ENCODE data around the gene SRCAP.

Gene SRCAP

DNA sequence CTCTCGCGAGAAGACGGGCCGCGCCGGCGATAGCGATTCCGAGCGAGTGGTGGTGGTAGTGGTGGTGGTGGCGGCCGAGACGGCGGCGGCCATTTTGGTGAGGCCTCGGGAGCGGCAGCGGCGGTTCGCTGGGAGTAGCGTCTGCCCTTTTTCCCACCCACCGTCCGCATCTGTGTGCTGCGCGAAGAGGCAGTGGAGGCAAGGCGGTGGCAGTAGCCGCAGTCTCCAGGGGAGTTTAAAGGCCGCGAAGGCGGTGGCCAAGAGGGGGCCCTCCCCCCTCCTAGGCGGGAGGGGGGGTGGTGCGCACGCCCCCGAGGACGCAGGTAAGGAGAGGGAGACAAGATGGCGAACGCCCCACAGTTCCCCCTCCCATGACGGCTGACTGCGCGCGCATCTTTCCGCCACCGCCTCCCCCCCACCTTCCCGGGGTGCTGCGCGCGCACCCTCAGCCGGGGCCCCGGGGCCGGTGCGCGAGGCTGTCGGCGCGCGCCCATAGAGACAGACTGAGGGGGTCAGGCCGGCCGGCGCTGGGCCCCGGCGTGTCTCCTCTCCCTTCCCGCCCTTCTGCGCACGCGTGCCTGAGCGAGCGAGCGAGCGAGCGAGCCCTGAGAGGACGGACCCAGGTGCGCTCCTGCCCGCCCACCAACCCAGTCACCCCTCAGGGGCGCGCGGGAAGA, 694 bp upstream of the SRCAP start (continued):
- TF ChIP-seq ZNF350 (tag by site-specific recombination; IDR thresholded peaks at IDR 0.05): no peak
- TF ChIP-seq TCF7L2 (IDR thresholded peaks at IDR 0.05; ENCODE audit: borderline replicate concordance, low read depth, low read length): no peak
- peak; percentile 49; the same call in 1 of the 2 replicates for TF ChIP-seq ZNF561 (tag by site-specific recombination; IDR thresholded peaks at IDR 0.05; ENCODE audit: borderline replicate concordance)
- TF ChIP-seq, protein P1, sequence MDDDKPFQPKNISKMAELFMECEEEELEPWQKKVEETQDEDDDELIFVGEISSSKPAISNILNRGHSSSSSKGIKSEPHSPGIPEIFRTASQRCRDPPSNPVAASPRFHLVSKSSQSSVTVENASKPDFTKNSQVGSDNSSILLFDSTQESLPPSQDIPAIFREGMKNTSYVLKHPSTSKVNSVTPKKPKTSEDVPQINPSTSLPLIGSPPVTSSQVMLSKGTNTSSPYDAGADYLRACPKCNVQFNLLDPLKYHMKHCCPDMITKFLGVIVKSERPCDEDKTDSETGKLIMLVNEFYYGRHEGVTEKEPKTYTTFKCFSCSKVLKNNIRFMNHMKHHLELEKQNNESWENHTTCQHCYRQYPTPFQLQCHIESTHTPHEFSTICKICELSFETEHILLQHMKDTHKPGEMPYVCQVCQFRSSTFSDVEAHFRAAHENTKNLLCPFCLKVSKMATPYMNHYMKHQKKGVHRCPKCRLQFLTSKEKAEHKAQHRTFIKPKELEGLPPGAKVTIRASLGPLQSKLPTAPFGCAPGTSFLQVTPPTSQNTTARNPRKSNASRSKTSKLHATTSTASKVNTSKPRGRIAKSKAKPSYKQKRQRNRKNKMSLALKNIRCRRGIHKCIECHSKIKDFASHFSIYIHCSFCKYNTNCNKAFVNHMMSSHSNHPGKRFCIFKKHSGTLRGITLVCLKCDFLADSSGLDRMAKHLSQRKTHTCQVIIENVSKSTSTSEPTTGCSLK (tag by site-specific recombination; IDR thresholded peaks at IDR 0.05): no peak
- TF ChIP-seq HOXC10 (CRISPR knock-in tag; IDR thresholded peaks at IDR 0.05): no peak; the same call in 1 of the 2 replicates
- no peak for TF ChIP-seq ZFP41 (tag by site-specific recombination; IDR thresholded peaks at IDR 0.05; ENCODE audit: borderline replicate concordance)
- TF ChIP-seq ZNF664 (tag by site-specific recombination; IDR thresholded peaks at IDR 0.05): no peak
- TF ChIP-seq ZNF146 (tag by site-specific recombination; IDR thresholded peaks at IDR 0.05): peak; percentile 92
- TF ChIP-seq ZNF10 (tag by site-specific recombination; IDR thresholded peaks at IDR 0.05): peak; percentile 90
- TF ChIP-seq, protein P2, sequence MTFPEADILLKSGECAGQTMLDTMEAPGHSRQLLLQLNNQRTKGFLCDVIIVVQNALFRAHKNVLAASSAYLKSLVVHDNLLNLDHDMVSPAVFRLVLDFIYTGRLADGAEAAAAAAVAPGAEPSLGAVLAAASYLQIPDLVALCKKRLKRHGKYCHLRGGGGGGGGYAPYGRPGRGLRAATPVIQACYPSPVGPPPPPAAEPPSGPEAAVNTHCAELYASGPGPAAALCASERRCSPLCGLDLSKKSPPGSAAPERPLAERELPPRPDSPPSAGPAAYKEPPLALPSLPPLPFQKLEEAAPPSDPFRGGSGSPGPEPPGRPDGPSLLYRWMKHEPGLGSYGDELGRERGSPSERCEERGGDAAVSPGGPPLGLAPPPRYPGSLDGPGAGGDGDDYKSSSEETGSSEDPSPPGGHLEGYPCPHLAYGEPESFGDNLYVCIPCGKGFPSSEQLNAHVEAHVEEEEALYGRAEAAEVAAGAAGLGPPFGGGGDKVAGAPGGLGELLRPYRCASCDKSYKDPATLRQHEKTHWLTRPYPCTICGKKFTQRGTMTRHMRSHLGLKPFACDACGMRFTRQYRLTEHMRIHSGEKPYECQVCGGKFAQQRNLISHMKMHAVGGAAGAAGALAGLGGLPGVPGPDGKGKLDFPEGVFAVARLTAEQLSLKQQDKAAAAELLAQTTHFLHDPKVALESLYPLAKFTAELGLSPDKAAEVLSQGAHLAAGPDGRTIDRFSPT (tag by site-specific recombination; IDR thresholded peaks at IDR 0.05): no peak; the same call in 1 of the 2 replicates
- TF ChIP-seq ZSCAN16 (tag by site-specific recombination; IDR thresholded peaks at IDR 0.05): peak; percentile 66; the same call in 1 of the 2 replicates
- peak; percentile 89 for TF ChIP-seq GLIS1 (tag by site-specific recombination; IDR thresholded peaks at IDR 0.05)
- TF ChIP-seq, protein P3, sequence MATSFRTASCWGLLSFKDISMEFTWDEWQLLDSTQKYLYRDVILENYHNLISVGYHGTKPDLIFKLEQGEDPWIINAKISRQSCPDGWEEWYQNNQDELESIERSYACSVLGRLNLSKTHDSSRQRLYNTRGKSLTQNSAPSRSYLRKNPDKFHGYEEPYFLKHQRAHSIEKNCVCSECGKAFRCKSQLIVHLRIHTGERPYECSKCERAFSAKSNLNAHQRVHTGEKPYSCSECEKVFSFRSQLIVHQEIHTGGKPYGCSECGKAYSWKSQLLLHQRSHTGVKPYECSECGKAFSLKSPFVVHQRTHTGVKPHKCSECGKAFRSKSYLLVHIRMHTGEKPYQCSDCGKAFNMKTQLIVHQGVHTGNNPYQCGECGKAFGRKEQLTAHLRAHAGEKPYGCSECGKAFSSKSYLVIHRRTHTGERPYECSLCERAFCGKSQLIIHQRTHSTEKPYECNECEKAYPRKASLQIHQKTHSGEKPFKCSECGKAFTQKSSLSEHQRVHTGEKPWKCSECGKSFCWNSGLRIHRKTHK (tag by site-specific recombination; IDR thresholded peaks at IDR 0.05): no peak
- TF ChIP-seq, protein P4, sequence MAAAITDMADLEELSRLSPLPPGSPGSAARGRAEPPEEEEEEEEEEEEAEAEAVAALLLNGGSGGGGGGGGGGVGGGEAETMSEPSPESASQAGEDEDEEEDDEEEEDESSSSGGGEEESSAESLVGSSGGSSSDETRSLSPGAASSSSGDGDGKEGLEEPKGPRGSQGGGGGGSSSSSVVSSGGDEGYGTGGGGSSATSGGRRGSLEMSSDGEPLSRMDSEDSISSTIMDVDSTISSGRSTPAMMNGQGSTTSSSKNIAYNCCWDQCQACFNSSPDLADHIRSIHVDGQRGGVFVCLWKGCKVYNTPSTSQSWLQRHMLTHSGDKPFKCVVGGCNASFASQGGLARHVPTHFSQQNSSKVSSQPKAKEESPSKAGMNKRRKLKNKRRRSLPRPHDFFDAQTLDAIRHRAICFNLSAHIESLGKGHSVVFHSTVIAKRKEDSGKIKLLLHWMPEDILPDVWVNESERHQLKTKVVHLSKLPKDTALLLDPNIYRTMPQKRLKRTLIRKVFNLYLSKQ (tag by site-specific recombination; IDR thresholded peaks at IDR 0.05; ENCODE audit: borderline replicate concordance): no peak; the same call in 1 of the 2 replicates
- peak; percentile 83 for TF ChIP-seq WT1 (tag by site-specific recombination; IDR thresholded peaks at IDR 0.05)
- peak; percentile 92 for TF ChIP-seq ZNF76 (tag by site-specific recombination; IDR thresholded peaks at IDR 0.05; ENCODE audit: borderline replicate concordance, low read depth)
- TF ChIP-seq ZNF626 (tag by site-specific recombination; IDR thresholded peaks at IDR 0.05): no peak
- TF ChIP-seq ZNF140 (tag by site-specific recombination; IDR thresholded peaks at IDR 0.05): no peak
- no peak for TF ChIP-seq ZNF701 (tag by site-specific recombination; IDR thresholded peaks at IDR 0.05)
- TF ChIP-seq ZFP37 (tag by site-specific recombination; IDR thresholded peaks at IDR 0.05): no peak
- TF ChIP-seq ZNF175 (tag by site-specific recombination; IDR thresholded peaks at IDR 0.05): no peak
- TF ChIP-seq MEIS1 (CRISPR knock-in tag; IDR thresholded peaks at IDR 0.05; ENCODE audit: borderline replicate concordance): no peak
- TF ChIP-seq, protein P5, sequence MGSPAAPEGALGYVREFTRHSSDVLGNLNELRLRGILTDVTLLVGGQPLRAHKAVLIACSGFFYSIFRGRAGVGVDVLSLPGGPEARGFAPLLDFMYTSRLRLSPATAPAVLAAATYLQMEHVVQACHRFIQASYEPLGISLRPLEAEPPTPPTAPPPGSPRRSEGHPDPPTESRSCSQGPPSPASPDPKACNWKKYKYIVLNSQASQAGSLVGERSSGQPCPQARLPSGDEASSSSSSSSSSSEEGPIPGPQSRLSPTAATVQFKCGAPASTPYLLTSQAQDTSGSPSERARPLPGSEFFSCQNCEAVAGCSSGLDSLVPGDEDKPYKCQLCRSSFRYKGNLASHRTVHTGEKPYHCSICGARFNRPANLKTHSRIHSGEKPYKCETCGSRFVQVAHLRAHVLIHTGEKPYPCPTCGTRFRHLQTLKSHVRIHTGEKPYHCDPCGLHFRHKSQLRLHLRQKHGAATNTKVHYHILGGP (tag by site-specific recombination; IDR thresholded peaks at IDR 0.05): no peak
- TF ChIP-seq ZNF335 (tag by site-specific recombination; conservative IDR thresholded peaks at IDR 0.05): peak; percentile 96
- no peak for TF ChIP-seq ZNF654 (tag by site-specific recombination; IDR thresholded peaks at IDR 0.05; ENCODE audit: low read depth)
- TF ChIP-seq ZNF549 (tag by site-specific recombination; IDR thresholded peaks at IDR 0.05): no peak
- peak; percentile 97 for TF ChIP-seq KLF7 (tag by site-specific recombination; IDR thresholded peaks at IDR 0.05; ENCODE audit: borderline replicate concordance)
- TF ChIP-seq, protein P6, sequence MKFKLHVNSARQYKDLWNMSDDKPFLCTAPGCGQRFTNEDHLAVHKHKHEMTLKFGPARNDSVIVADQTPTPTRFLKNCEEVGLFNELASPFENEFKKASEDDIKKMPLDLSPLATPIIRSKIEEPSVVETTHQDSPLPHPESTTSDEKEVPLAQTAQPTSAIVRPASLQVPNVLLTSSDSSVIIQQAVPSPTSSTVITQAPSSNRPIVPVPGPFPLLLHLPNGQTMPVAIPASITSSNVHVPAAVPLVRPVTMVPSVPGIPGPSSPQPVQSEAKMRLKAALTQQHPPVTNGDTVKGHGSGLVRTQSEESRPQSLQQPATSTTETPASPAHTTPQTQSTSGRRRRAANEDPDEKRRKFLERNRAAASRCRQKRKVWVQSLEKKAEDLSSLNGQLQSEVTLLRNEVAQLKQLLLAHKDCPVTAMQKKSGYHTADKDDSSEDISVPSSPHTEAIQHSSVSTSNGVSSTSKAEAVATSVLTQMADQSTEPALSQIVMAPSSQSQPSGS (tag by site-specific recombination; IDR thresholded peaks at IDR 0.05; ENCODE audit: low read depth): no peak
- no peak for TF ChIP-seq ZNF791 (tag by site-specific recombination; IDR thresholded peaks at IDR 0.05)

Measured in HEK293 (cell line).